Thyroid gland (tissue), 4 donors: ENCODE results near the gene ITM2B.

Source experiments
- CTCF ChIP-seq, 6 experiments: fragments of 200-600 bp in 3 of 6; fragments of 450-650 bp in 3 of 6; sonication (generic) in 3 of 6; IDR thresholded peaks; one replicate each; pipeline ENCODE4 v1.5.1; 2016 to 2019; ENCODE audit warnings: antibody characterized with exemption in 6 of 6, mild to moderate bottlenecking in 2 of 6, inconsistent platforms in 1 of 6, moderate library complexity in 1 of 6
- POLR2A ChIP-seq, 2 donors: fragments of 450-650 bp; IDR thresholded peaks; one replicate each; pipeline ENCODE4 v1.6.1; 2017; ENCODE audit warnings: antibody characterized with exemption in 2 of 2, mild to moderate bottlenecking in 2 of 2, moderate library complexity in 1 of 2

- TF ChIP-seq CTCF (IDR thresholded peaks at IDR 0.05) (no peak), POLR2A (IDR thresholded peaks at IDR 0.05) (no peak)
Observed at GRCh38 chr13:48249018-48249417, 16.0 kb downstream of the ITM2B start.
